NT2/D1 (cell line): Measurements from ENCODE around the gene ERBB4.

ENCODE experiments used
- SUZ12 ChIP-seq: IDR thresholded peaks from 2 replicates; pipeline ENCODE4 v1.6.1; 2011; ENCODE audit not compliant: insufficient read length, insufficient read depth; ENCODE audit errors: extremely low read depth
- YY1 ChIP-seq: IDR thresholded peaks from 2 replicates; pipeline ENCODE4 v1.6.1; 2011; ENCODE audit not compliant: insufficient read length, insufficient read depth
- ZNF274 ChIP-seq: IDR thresholded peaks from 2 replicates; pipeline ENCODE4 v1.6.1; 2011; ENCODE audit warnings: mild to moderate bottlenecking, low read depth, low read length

- TF ChIP-seq ZNF274 (no peak), YY1 (no peak), SUZ12 (no peak)
Observed at GRCh38 chr2:211900518-211900917, 638.1 kb downstream of the ERBB4 start.
